Measurements from ENCODE around the gene PAQR9. TPM values are rescaled to one million over a fixed set of nuclear protein-coding genes. Genes with fewer than 3 reads are reported as not detected.

The PAQR9 gene
- total RNA-seq, 1 donor from 2014 or later: 15.3 TPM

GRCh38 chr3:142935963-142936362 lies 27.5 kb downstream of the PAQR9 start:
- Histone ChIP-seq H3K36me3 (no peaks in the 10 kb centered on the region), H3K4me3 (no peak overlapping the region), H3K27ac (replicated peaks) (no peak overlapping the region), H3K9me3 (replicated peaks) (no peaks in the 10 kb centered on the region), H3K27me3 (ENCODE audit: low read depth) (no peaks in the 10 kb centered on the region), H3K4me1 (no peaks in the 10 kb centered on the region)
- no peak for TF ChIP-seq CTCF (IDR thresholded peaks at IDR 0.05; ENCODE audit: borderline replicate concordance)
- DNase-seq: no peak
- intact Hi-C loops (cut with micrococcal nuclease): no loop called here

GRCh38 chr3:142934887-142935269 lies 28.6 kb downstream of the PAQR9 start:
- no peak for TF ChIP-seq CTCF (IDR thresholded peaks at IDR 0.05; ENCODE audit: borderline replicate concordance)
- H3K4me1 ChIP-seq: no peaks in the 10 kb centered on the region
- intact Hi-C loops (cut with micrococcal nuclease): no loop called here
- H3K9me3 ChIP-seq (replicated peaks): no peaks in the 10 kb centered on the region
- no peak overlapping the region for H3K4me3 ChIP-seq
- DNase-seq: no peak
- H3K27me3 ChIP-seq (ENCODE audit: low read depth): no peaks in the 10 kb centered on the region
- no peak overlapping the region for H3K27ac ChIP-seq (replicated peaks)
- no peaks in the 10 kb centered on the region for H3K36me3 ChIP-seq

GRCh38 chr3:142934128-142934886 lies 29.2 kb downstream of the PAQR9 start:
- H3K4me3 ChIP-seq: no peak overlapping the region
- no peak overlapping the region for H3K27ac ChIP-seq (replicated peaks)
- DNase-seq: no peak
- no peaks in the 10 kb centered on the region for H3K9me3 ChIP-seq (replicated peaks)
- H3K27me3 ChIP-seq (ENCODE audit: low read depth): no peaks in the 10 kb centered on the region
- H3K36me3 ChIP-seq: no peaks in the 10 kb centered on the region
- TF ChIP-seq CTCF (IDR thresholded peaks at IDR 0.05; ENCODE audit: borderline replicate concordance): no peak
- no peaks in the 10 kb centered on the region for H3K4me1 ChIP-seq
- intact Hi-C loops (cut with micrococcal nuclease): no loop called here

GRCh38 chr3:142931222-142931621 lies 32.3 kb downstream of the PAQR9 start:
- no peak for DNase-seq
- Histone ChIP-seq H3K4me1 (peaks cover 5% of the 10 kb centered on the region), H3K9me3 (replicated peaks) (no peaks in the 10 kb centered on the region), H3K27ac (replicated peaks) (no peak overlapping the region), H3K27me3 (ENCODE audit: low read depth) (no peaks in the 10 kb centered on the region), H3K36me3 (no peaks in the 10 kb centered on the region), H3K4me3 (no peak overlapping the region)
- TF ChIP-seq CTCF (IDR thresholded peaks at IDR 0.05; ENCODE audit: borderline replicate concordance): peak; percentile 9
- intact Hi-C loops (cut with micrococcal nuclease): no loop called here

- H3K9me3 ChIP-seq (replicated peaks): no peaks in the 10 kb centered on the region
- H3K27me3 ChIP-seq (ENCODE audit: low read depth): no peaks in the 10 kb centered on the region
- intact Hi-C loops (cut with micrococcal nuclease): no loop called here
- no peak for DNase-seq
- H3K27ac ChIP-seq (replicated peaks): no peak overlapping the region
- H3K4me1 ChIP-seq: peaks cover 5% of the 10 kb centered on the region
- no peaks in the 10 kb centered on the region for H3K36me3 ChIP-seq
- peak; percentile 18 for TF ChIP-seq CTCF (IDR thresholded peaks at IDR 0.05; ENCODE audit: borderline replicate concordance)
- no peak overlapping the region for H3K4me3 ChIP-seq
These were observed 33.0 kb downstream of the PAQR9 start for GRCh38 chr3:142930463-142930862.
